CD4-positive, alpha-beta T cell treated with Interleukin-6 at 100 ng/mL for 8 hours (primary cell): Measurements from ENCODE around the gene AGBL1.

Experiments
- DNase-seq: peaks from one replicate; pipeline ENCODE4 v3.0.0-alpha.2; 2020; ENCODE audit warnings: mixed read lengths, low spot score

AGBL1 gene

DNA sequence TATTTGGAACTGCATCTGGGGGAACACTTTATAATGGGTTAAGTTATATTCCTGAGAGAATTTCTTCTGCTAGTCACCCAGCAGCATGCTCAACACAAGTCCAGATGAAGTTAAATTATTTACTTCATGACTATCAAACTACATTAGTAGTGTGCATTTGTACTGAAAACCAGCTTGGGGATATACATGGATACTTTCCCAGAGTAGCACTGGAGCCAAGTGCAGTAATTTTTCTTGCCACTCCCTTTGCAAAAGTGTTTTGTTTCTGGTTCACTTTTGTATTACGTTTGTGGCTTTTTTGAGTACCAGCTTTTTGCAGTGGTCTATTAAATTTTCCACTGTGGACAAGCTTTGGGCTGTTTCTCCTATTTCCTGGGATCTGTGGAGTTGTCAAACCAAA, 243.0 kb downstream of the AGBL1 start:
- DNase-seq, result no peak

DNA sequence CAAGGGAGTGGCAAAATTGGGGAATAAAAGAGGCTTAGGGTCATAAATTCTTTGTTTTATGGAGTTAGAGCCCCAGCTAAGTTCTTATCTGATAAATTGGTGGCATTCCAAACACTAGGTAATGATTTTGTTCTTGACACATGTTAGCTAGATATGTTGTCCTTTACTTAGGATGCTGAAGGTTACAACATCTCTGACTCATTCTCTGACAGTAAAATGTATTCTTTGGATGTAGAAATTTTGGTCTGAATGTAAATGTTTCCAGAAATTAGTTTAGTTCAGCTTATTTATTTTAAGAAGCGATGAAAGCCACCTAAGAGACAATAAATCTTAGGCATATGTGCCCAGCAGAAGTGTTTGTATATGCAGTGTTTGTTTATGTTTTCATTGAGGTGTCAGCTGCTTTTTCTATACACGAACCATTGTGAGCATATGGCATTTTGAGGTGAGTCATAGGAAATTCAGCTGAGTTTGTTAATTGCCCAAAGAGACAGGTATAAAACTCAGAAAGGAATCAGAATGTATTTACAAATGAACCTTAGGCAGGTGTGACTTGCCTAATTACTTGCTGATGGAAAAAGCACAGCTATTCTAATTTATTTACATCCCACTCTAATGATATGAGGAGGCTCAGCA, 247.7 kb downstream of the AGBL1 start:
- DNase-seq, result no peak

DNA sequence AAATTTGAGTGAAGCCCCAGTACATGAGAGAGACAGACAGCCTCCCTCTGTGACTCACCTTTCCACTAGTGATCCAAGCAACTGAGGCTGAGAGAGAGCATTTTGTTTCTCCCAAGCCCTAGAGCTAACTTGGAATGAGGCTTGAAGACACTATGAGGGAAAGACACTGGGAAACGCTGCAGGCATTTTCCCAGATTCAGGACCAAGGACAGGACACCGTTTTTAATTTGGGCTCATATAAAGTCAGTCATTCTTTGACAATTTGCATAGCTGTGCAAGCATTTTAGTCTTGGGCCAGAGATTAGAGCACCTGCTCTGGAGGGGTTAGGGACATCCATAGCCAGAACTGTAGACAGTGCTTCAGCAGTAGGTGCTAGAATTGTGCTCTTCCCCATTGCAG, 249.0 kb downstream of the AGBL1 start:
- no peak for DNase-seq

DNA sequence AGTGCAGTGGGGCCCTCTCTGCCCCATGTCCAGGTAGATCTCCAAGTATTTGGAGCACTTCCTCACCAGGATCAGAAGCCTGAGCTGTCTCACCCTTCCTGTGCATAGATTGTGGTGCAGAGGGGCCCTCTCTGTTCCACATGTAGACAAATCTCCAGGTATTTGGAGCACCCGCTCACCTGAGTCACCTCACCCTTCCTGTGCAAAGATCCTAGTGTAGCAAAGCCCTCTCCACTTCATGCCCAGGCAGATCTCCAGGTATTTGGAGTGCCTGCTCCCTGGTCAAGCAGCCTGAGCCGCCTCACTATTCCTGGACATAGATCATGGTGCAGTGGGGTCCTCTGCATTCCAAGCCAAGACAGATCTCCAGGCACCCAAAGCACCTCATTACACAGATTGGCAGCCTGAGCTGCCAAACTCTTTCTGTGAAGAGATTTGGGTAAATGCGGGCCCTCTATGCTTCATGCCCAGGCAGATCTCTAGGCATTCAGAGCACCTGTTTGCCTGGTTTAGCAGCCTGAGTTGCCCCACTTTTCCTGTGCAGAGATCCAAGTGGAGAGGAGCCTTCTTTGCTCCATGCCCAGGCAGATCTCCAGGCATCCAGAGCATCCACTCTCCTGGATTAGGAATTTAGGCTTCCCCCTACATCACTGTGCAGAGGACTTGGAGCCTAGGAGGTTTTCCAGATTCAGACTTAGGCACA, 249.8 kb downstream of the AGBL1 start:
- DNase-seq, result no peak

DNA sequence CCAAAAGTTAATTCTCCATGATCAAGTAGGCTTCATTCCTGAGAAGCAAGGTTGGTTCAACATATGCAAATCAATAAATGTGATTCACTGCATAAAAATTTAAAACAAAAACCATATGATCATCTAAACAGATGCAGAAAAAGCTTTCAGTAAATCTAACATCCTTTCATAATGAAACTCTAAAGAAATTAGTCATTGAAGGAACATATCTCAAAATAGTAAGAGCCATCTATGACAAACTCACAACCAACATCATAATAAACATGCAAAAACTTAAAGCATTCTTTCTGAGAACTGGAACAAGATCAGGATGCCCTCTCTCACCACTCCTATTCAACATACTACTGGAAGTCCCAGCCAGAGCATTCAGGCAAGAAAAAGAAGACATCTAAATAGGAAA, 254.1 kb downstream of the AGBL1 start:
- no peak for DNase-seq

DNA sequence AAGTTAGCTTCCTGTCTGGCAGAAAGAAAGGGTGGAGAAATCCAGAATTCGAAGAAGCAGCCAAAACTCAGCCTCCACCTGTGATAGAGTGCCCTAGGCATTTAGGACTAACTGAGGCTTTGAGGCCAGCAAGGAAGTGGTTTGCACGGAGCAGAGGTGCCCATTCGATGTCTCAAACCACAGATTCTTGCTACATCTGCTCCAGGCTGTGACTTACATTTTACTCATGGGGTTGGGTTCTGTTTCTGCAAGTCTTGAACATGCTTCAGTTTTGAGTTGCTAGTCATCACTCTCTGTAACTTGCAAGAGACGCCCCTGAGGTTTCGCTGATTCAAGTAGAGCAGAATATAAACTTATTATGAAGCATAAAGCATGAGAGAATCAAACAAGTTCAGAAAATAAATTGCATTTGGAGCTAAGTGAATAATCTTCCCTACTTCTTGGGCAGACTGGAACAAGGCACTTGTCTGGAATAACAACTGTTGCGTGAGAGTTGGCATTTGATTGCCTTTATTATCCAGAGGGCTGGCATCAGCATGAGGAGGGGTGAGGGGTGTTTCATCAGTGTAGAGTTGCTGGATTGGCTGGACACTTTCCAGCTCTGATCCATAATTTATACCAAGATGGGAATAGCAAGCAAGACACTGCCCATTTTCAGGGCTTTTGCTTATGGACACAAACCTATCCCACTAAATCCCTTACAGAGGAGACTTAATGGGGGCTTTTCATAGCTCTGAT, 256.5 kb downstream of the AGBL1 start:
- DNase-seq, result no peak

DNA sequence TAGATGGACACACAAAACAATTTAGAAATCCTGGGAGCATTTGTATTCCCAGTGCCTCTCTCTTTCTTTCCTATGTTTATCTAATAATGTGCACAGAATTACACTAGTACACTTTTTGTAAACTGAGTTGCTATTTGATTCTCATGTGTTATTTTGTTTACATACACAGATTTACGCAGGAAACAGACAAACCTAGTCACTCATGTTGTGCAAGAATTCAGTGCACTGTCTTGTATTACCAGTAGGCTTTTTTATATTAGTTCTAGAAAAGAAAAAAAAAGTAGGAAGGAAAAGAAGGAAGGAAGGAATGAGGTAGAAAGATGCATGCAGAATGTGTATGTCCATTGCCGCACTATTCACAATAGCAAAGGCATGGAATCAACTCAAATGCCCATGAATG, 257.4 kb downstream of the AGBL1 start:
- no peak for DNase-seq

DNA sequence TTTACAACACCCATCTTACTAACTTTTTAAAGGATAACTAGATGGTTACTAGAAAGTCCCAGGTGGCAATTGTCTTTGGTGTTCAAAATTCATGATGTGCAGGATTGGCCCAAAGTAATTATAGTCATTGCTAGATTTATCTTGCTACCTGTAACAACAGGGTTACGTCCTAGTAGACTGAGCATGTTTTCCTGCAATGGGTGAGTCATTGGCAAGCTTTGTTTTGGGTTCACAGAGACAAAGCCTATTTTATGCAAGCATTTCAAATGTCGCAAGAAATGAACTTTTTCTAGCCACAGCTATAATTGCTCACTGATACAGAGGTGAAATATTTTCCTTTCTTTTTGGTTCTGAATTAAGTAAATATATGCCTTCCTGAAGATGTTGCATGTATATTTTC, 267.6 kb downstream of the AGBL1 start:
- no peak for DNase-seq

DNA sequence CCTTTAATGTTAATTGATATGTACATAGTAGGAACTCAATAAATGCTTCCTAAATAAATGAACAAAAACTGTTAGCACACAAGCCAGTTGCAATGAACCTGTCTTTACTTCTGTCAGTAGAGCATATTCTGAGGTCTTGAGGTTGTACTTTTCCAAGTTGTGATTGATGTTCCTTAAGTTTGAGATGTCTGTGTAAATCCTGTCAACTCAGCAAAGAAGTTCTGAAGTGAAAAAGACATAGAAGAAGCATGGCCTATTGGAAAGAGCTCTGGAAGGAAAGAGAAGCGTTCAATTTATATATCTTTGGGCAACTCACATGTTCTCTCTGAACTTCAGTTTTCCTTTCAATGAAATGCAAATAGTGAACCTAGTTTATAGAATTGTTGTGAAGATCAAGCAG, 269.9 kb downstream of the AGBL1 start:
- no peak for DNase-seq

DNA sequence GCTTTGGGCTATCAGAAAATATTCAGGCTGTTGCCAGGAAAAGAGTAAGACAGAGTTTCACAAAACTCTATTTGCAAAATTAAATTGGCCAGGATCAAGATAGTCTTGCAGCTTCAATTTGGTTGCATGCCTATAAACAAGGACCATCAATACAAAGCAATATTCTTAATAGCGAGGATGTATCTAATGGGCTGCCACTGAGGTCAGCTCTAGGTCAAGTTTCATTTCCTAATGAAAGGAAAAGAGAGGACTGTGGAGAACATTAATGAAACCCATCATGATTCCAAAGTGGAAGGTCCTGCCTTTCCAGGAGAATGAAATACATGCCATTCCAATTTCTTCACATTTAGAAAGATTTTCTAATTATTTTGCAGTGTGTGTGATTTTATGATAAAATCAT, 273.5 kb downstream of the AGBL1 start:
- DNase-seq, result no peak

DNA sequence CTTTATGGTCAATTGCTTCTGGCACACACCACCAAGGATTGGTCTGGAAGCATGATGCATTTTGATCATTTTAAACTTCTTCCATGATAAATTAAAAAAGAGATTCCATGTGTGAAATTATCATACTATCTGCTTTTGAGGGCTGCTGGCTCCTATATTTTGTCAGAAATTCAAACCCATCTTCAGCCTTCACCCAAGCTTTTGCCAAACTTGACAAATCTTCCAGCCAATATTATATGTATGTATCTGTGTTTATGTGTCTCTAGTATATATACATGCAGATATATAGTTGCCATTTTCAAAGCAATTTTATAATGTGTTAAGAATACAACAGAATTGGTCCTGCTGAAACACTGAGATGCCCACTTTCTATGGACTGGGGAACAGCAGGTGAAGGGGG, 275.7 kb downstream of the AGBL1 start:
- no peak for DNase-seq

DNA sequence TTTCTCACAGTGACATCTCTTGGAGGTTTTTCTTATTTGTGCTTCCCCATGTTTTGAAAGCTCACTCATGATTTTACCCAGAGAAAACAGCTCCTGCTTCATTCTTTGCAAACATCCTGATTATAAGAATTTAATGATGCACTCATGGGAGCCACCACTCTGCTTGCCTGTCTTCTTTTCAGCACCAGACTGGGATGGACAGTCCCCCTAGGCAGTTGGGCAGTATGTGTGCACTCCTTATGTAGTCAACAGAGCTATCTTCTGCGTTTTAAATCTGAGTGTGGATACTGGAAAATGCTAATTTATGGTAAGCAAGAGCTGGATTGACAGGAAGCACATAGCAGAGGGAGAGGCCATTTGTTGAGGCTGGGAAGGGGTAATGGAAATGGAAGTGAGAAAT, 276.1 kb downstream of the AGBL1 start:
- no peak for DNase-seq

DNA sequence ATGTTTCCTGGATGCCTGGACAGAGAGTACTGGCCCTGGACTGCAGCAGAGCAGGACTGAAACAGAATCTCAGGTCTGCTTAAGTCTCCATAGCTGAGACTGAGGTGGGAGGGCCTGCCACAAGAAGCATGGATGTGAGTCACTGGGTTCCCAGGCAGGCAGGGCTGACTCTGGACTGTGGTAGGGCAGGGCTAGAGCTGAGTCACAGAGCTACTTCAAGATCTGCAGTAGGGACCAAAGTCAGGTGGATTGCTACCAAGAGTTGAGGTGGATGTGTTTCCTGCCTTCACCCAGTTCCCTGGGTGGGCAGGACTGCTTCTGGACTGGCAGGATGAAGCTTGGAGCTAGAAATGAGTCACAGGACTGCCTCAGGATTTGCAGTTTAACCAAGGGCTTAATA, 282.9 kb downstream of the AGBL1 start:
- DNase-seq, result no peak

DNA sequence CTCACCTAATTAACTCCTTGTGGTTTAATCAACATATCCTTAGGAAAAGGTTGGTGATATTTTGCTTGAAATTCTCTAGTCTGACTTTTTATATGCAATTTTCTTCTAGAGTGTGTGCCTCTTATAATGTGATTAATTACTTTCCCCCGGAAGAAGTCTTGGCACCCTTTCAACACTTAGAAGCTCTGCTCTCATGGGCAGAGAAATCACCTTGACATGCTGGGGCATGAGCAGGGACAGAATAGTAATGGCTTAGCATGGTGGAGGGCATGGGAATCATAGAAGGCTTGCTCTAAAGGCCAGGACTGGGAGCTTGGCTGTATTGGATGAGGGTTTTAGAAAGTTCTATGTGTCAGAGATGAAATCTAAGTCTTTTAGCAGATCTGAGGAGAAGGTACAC, 293.5 kb downstream of the AGBL1 start:
- no peak for DNase-seq

DNA sequence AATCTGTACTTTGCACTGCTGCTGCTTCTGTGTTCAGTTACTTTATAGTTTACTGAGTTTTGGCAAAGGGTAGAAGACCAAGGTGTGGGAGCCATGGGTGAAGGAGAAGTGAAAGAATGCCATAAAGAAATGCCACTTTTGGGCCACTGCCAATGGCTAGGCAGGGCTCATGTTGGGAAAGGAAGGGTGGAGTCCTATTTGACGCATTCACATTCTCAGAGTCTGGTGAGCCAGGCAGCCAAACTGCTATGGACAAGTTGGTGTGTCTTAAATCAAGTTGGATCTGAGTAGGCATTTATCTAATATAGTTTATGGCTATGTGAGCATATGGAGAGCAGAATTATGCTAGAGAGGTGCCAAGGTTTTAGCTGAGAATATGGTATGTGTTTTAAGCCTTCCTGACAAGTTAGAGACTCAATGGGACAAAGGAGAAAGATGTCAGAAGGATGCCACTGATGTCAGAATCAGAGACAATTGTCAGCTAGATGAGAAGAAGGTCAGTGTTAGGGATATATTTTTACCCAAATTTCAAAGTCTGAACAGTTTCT, 296.1 kb downstream of the AGBL1 start:
- DNase-seq, result no peak

DNA sequence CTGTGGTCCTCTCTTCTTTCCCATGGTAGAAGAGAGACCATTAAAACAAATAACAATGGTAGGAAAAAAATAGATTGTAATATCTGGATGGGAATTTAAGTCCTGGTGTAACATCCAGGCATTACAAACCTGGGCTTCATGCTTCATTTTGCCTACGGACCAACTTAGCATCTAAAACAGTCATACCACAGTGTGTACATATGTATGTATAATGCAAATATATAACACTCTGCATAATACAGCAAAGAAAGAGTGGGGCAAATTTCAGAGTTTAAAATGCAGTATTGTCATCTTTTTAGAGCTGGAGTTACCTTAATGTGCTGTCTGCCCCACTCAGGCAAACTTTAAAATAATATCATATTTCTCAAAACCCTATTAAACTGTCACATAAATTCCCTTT, 298.2 kb downstream of the AGBL1 start:
- no peak for DNase-seq

DNA sequence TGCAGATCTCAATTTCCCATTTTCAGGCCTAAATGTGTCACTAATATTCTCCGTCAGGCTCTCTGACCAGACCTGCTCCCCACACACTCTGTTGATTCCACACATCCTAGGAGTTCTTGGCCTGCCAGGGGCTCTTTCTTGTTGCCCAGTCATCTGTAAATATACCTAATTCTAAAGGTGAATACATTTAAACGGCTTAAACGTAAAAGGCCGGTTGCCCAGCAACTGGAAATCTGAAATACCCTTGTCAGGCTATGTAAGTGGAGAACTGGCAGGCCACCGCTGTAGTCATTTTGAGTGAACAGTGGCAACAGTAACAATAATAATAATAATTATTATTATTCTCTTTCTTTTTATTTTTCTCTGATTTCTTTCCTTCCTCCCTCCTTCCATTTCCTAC, 302.7 kb downstream of the AGBL1 start:
- no peak for DNase-seq

DNA sequence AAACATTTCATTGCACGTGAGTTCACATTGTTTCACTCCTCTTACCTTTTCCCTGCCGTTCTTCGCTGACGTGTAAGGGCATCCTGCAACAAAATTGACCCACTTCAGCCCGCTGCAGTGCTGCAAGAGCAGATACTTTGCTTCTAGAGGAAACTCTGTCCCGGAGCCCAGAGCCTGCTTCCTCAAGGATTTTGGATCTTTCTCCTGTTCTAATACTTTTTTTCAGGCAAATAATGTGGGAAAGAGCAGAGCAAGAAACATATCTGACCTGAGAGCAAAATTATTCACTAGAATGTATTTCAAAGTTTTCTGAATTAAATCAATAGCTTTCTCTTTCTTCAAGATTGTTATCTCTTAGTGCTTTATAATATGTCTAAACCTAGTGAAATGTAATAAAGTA, 303.9 kb downstream of the AGBL1 start:
- DNase-seq, result no peak

DNA sequence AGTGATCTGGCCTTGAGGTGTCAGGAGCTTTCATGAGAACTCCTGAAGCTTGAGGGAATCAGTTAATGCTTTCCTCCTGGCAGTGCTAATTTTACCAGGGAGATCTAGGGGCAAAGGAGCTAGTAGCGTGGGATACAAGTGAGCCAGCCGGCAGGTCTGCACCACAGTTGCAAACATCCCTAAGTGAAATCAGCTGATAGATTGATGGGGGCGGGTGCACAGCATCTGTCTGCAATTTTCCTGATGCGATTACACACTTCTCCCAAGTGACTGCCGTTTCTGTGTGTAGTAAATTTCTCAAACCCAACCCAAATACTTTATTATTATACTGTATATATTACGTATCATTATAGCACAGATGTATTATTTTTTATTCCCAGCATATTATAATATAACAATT, 304.5 kb downstream of the AGBL1 start:
- DNase-seq, result no peak

DNA sequence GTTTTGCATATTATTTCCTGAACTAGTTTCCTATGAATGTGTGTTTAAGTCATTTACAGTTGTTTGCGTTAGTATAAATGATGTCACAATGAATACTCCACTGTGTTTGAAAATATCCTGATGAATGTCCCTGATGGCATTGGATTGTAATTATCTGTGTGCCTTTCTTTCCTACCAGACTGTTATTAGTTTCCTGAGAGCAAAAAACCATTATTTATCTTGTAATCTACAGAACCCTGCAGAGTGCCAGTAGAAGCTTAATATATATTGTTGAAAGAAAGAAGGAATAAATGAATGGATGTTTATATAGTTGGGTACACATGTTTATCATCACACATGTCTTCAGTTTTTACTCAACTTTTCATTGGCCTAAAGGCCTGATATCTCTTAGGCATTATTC, 312.6 kb downstream of the AGBL1 start:
- DNase-seq, result no peak

DNA sequence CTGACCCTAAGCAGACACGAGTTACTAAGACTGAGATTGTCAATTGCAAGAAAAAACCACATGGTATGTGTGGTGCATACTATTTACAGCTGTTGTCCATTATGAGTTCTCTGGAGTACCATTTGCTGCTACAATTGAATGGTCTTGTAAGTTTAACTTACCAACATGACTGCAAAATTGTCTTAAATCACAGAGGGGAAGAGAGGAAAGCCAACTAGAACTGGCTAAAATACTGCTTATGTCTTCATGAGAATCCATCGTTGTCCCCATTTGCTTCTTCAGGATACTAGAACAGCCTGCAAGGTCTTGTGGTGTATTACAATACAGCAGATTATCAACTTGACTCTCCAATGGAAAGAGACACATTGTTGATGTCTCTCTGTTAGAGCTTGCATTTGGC, 313.2 kb downstream of the AGBL1 start:
- DNase-seq, result no peak

DNA sequence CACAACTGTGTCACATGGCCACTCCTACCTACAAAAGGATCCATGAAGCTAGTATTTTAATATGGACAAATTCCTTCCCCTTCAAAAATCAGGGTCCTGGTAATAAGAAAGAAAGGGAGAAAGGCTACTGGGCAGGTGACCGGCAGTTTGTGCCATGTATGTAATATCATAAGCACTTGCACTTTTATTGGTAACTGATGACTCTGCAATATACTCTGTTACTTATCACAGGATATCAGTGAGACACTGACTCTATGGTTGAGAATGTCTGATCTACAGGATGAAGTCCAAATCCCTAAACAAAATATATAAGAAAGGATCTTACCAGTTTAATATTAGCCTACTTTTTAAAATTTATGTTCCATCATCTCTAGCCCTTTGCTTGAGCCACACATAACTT, 315.2 kb downstream of the AGBL1 start:
- DNase-seq, result no peak
